Measurements from ENCODE around the gene SLC9A8.

Gene SLC9A8

GRCh38 chr20:49814057-49814694 is 1.5 kb downstream of the SLC9A8 start:
- DNase-seq (ENCODE audit: low spot score) = no peak

DNA sequence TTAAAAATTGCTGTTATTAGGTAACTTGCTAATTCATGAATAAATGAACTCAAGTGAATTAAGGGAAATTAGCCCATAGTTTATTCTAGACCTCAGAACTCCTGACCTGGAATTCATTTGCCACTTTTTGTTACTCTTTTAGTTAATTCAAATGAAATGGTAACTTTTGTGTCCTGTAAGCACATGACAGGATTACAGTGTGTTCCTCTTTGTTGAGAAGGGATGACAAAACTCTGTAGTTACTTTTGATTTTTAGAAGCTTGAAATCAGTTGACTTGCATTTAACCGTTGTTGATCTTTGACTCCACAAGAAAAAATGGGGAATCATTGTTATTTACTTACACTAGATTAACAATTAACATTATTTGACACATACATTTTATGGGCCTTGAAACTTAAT is 6.2 kb downstream of the SLC9A8 start:
- no peak for DNase-seq (ENCODE audit: low spot score)

- no peak for DNase-seq (ENCODE audit: low spot score)
These were observed 7.1 kb downstream of the SLC9A8 start for GRCh38 chr20:49819702-49820101.

GRCh38 chr20:49821381-49821780 is 8.8 kb downstream of the SLC9A8 start:
- no peak for DNase-seq (ENCODE audit: low spot score)

GRCh38 chr20:49821870-49822331 is 9.3 kb downstream of the SLC9A8 start:
- DNase-seq (ENCODE audit: low spot score) = no peak

DNA sequence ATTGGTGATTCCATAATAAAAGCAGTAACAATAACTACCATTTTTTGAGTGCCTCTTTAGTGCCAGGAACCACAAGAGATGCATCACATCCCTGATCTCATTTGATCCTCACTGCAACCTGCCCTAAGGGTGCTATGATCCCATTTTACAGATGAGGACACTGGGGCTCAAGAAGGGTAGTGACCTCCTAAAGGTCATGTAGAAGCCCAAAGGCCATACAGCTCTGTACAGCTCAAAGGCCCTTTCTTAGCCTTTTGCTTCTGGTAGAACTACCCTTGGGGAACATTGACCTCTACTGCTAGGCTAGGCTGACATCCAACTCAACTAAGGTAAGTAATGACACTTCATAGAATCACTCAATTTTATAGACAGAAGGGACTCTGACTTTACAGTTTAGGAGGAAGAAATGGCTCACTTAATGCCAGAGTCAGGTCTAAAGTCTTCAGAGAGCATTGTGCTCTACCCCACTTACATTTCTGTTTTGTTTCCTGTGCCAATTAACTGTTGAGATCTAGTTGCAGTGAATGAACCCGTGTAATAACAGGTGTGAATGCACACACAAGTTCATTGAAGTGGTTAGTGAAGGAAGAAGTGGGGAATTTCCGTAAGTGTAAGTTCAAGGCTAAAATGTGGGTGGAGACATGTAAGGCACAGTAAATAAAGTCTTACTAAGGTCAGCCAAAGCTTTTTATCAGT is 10.7 kb downstream of the SLC9A8 start:
- no peak for DNase-seq (ENCODE audit: low spot score)

- no peak for DNase-seq (ENCODE audit: low spot score)
These were observed 11.6 kb downstream of the SLC9A8 start for GRCh38 chr20:49824206-49824605.

- no peak for DNase-seq (ENCODE audit: low spot score)
These were observed 12.9 kb downstream of the SLC9A8 start for GRCh38 chr20:49825521-49826033.

DNA sequence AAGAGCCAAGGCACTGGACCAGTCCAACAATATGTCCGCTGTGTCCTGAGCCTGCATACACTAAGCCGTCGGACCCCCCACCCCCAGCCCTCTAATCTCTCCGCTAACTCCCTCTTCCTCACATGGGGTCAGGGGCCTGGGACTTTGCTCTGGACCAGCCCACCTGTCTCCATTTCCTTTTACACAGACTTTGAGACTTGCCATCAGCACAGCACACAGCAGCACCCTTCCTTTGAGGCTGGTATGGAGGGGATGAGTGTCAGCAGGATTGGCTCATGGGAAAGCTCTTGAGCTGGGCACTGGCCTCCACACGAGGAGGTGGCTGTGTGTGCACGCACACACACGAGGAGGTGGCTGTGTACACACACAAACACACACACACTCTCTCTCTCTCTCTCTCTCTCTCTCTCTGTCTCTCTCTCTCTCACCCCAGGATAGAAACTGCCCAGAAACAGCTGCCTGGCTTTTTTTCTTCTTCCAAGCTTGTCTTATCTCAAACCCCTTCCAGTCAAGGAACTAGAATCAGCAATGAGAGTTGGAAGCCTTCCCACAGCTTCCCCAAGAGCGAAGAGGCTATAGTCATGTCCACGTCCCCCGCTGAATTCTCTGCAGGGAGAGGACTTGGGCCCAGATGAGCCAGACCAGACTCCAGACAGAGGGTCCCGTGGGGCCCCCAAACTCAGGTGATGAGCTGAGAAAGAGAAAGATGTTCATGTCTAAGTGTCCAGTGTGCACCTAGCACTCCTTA is 18.6 kb downstream of the SLC9A8 start:
- no peak for DNase-seq (ENCODE audit: low spot score)

GRCh38 chr20:49831770-49832631 is 19.4 kb downstream of the SLC9A8 start:
- DNase-seq (ENCODE audit: low spot score) = no peak

DNA sequence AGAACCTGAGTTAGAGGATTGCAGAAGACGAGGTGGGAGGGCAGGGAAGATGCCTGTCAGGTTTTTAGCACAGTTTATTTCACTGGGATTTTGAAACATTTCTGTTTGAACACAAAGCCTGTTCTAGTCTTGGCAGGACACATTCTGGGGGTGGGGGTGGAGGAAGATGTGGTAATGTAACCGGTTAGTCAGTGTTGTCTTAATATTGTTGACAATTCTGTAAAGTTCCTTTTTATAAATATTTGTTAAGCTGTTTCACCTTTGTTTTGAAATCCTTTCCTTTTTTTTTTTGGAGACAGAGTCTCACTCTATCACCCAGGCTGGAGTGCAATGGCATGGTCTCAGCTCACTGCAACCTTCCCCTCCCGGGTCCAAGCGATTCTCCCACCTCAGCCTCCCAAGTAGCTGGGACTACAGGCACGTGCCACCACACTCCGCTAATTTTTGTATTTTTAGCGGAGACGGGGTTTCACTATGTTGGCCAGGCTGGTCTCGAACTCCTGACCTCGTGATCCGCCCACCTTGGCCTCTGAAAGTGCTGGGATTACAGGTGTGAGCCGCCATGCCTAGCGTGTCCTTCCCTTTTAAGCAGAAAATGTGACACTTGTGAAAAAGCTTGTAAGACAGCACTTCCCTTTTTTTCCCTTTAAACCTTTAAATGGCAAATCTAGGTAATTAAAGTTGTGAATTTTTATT is 20.2 kb downstream of the SLC9A8 start:
- DNase-seq (ENCODE audit: low spot score) = no peak

DNA sequence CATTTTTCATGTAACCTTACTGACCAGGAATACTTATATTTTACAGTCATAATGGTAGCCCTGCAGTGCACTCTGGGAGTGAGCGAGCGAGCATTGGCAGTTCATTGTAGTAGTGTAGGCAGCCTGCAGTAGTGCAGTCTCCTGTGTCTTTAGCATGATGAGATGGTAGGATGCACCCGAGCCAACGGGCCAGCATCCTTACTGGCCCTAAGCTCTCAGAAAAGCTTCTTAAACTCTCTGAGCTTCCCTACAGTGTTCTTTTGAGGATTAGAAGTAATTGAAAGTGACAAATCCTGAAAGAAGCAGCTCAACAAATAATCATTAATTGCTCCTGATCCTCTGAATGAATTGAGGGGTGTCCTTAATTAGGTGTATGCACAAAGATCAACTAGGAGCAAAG is 20.9 kb downstream of the SLC9A8 start:
- no peak for DNase-seq (ENCODE audit: low spot score)

- no peak for DNase-seq (ENCODE audit: low spot score)
These were observed 22.4 kb downstream of the SLC9A8 start for GRCh38 chr20:49835031-49835430.

DNA sequence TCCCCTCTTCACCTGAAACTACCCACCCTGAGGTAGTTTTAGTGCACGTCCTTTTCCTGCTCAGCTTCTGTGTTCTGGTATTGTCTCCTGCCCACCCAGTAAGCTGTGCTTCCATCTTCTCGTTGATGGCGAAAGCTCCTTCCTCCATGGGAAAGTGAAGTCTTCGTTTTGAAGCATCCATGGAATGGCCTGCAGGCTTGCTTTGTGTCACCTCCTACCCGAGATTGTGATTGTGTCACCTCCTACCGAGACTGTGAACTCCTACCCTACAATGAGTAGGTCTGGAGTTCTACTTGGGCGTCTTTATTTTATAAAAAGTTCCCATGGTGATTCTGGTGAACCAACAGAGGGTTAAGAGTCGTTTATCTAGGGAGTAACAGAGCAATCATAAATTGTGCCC is 25.9 kb downstream of the SLC9A8 start:
- DNase-seq (ENCODE audit: low spot score) = no peak

GRCh38 chr20:49843139-49843538 is 30.5 kb downstream of the SLC9A8 start:
- no peak for DNase-seq (ENCODE audit: low spot score)

- DNase-seq (ENCODE audit: low spot score) = no peak
These were observed 31.2 kb downstream of the SLC9A8 start for GRCh38 chr20:49843770-49844380.

DNA sequence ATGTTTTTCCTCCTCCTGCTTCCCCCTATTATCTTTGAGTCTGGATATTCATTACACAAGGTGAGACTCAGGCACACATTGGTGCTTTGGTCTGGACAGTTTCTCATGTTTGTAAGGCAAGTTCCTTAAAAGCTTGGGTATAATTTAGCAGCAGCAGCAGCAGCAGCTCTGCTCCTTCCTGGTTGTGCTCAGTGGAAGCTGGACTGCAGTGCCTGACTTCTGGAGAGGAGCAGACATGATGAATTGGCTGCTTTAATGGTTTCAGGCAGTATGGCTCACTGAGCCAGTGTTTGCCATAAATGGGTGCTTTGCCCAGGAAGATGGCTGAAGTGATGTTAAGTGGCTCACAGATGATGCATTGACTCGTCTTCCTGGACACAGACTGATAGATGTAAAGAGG is 32.4 kb downstream of the SLC9A8 start:
- DNase-seq (ENCODE audit: low spot score) = no peak

DNA sequence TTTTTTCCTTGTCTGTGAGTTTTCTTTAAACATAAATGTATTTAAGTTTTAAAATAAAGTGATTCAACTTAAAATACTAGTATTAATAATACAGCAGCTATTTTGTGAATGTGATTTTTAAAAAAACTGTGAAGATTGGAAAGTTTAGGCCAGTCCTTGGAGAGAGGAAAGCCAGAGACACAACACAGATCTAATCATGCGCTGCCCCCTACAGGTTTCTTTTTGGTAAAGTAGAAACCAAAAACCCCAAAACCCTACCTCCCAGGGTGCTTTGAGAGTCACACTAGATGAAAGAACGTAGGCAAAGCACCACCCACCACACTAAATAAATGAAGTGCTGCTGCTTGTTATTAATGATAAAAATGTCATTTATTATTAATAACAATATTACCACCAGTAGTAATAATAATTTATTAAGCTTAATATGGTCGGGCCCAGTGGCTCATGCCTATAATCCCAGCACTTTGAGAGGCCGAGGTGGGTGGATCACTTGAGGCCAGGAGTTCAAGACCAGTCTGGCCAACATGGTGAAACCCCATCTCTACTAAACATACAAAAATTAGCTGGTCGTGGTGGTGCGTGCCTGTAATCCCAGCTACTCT is 33.7 kb downstream of the SLC9A8 start:
- peak; percentile 9 for DNase-seq (ENCODE audit: low spot score)

DNA sequence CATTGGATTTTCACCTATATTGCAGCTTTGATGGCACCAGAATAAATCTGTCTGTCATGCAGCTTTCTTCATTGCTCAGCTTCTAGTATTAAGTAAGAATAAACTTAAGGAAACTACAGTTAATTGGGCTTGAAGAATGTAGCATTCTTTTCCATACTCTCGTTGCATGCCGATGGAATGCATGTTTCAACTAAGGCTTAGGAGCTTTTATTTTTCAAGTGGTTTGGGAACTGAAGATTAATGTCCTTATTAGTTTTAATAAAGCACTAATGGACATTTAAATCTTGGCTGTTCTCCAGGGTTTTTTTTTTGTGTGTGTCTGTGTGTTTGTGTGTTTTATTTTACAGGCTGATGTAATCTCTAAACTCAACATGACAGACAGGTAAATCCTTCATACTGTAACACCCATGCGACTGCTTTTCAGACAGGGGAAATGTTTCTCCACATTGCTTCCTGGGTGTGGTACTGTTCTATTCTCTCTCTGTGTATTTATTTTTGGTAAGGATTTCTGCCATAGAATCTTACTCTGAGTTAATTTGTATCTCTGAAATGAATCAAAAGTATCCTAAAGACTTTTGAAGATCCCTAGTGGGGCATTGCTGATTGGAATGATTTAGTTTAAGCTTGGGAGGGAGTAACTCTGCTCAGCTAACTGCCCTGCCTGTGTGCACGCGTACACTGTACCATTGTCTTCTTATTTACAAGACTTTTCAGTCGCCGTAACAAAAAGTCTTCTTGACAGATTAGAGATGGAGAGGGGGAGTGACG is 38.0 kb downstream of the SLC9A8 start:
- DNase-seq (ENCODE audit: low spot score) = no peak

GRCh38 chr20:49851231-49851705 is 38.6 kb downstream of the SLC9A8 start:
- DNase-seq (ENCODE audit: low spot score) = no peak

Data from LoVo (cell line).